ENCODE measurements around the gene ANXA9. TPM values are rescaled to one million over a fixed set of nuclear protein-coding genes. Genes with fewer than 3 reads are reported as not detected.
A peak's percentile ranks its signal among the peaks of the same experiment; 100 is the strongest.

The ANXA9 gene
- total RNA-seq (2021): not detected in 2 replicates
- percentile 9 among the genes with signal in this experiment for Bru-seq, nascent RNA
- BruChase-seq, experiment 1, labeled RNA remaining after a 2-hour chase: percentile 6 among the genes with signal in this experiment
- BruChase-seq, experiment 2, labeled RNA remaining after a 6-hour chase: percentile 15 among the genes with signal in this experiment
- long read RNA-seq, partial matches to known transcripts: 0 of 1 reads
- long read RNA-seq, other reads (novel, unspliced or antisense): 1 of 1 reads

- POLR2A ChIA-PET (ENCODE audit: low non-redundant PET): no interaction called here
- Histone ChIP-seq H3K9me3 (ENCODE audit: low read depth, low read length, poor library complexity, severe bottlenecking) (no peaks in the 10 kb centered on the region), H3K36me3 (ENCODE audit: insufficient read depth, low read length, poor library complexity, severe bottlenecking) (no peaks in the 10 kb centered on the region), H3K27ac (ENCODE audit: low read depth, low read length, poor library complexity, severe bottlenecking) (no peak within 1 kb of the TSS), H3K27me3 (replicated peaks; ENCODE audit: insufficient read depth, low read depth, low read length, poor library complexity) (no peaks in the 10 kb centered on the region), H3K4me1 (ENCODE audit: insufficient read depth, low read length, poor library complexity, severe bottlenecking) (peaks cover 23% of the 10 kb centered on the region), H3K4me3 (ENCODE audit: low read depth, low read length, poor library complexity, severe bottlenecking) (no peak within 1 kb of the TSS)
- TF ChIP-seq EZH2 (IDR thresholded peaks at IDR 0.05; ENCODE audit: borderline replicate concordance, low read depth, low read length, poor library complexity, severe bottlenecking): no peak
- TF ChIP-seq CTCF (conservative IDR thresholded peaks at IDR 0.05; ENCODE audit: low read depth, low read length): no peak
- intact Hi-C loops (cut with micrococcal nuclease; ENCODE audit: unreplicated experiment): no loop called here
- CTCF ChIA-PET: interaction anchor here (0.6 to 1.7 kb wide), 2 partner anchors 14 to 49 kb away, joined by 3 to 4 read pairs; no protein-coding TSS in a partner anchor
- no TSS peak for BruUV-seq (replicated peaks)
- DNase-seq (ENCODE audit: low spot score): no peak
These were observed at the start of gene ANXA9 for GRCh38 chr1:150981805-150982712. Gene ANXA9, plus strand, starts transcription at chr1:150982292. Its CDS starts 814 bp downstream, at chr1:150983106.

- BruUV-seq (replicated peaks): no TSS peak
- intact Hi-C loops (cut with micrococcal nuclease; ENCODE audit: unreplicated experiment): no loop called here
- Histone ChIP-seq H3K4me1 (ENCODE audit: insufficient read depth, low read length, poor library complexity, severe bottlenecking) (no peaks in the 10 kb centered on the region), H3K36me3 (ENCODE audit: insufficient read depth, low read length, poor library complexity, severe bottlenecking) (peaks cover 82% of the 10 kb centered on the region), H3K27me3 (replicated peaks; ENCODE audit: insufficient read depth, low read depth, low read length, poor library complexity) (no peaks in the 10 kb centered on the region), H3K4me3 (ENCODE audit: low read depth, low read length, poor library complexity, severe bottlenecking) (no peak overlapping the region), H3K9me3 (ENCODE audit: low read depth, low read length, poor library complexity, severe bottlenecking) (no peaks in the 10 kb centered on the region), H3K27ac (ENCODE audit: low read depth, low read length, poor library complexity, severe bottlenecking) (no peak overlapping the region)
- CTCF ChIA-PET: no interaction called here
- TF ChIP-seq EZH2 (IDR thresholded peaks at IDR 0.05; ENCODE audit: borderline replicate concordance, low read depth, low read length, poor library complexity, severe bottlenecking): no peak
- POLR2A ChIA-PET (ENCODE audit: low non-redundant PET): no interaction called here
- DNase-seq (ENCODE audit: low spot score): no peak
These were observed 37.2 kb upstream of the ANXA9 start for GRCh38 chr1:150944856-150945255.

- no peak overlapping the region for H3K4me3 ChIP-seq (ENCODE audit: low read depth, low read length, poor library complexity, severe bottlenecking)
- TF ChIP-seq CTCF (conservative IDR thresholded peaks at IDR 0.05; ENCODE audit: low read depth, low read length) (no peak), EZH2 (IDR thresholded peaks at IDR 0.05; ENCODE audit: borderline replicate concordance, low read depth, low read length, poor library complexity, severe bottlenecking) (no peak)
- H3K9me3 ChIP-seq (ENCODE audit: low read depth, low read length, poor library complexity, severe bottlenecking): no peaks in the 10 kb centered on the region
- CTCF ChIA-PET: no interaction called here
- H3K4me1 ChIP-seq (ENCODE audit: insufficient read depth, low read length, poor library complexity, severe bottlenecking): no peaks in the 10 kb centered on the region
- no TSS peak for BruUV-seq (replicated peaks)
- no peaks in the 10 kb centered on the region for H3K27me3 ChIP-seq (replicated peaks; ENCODE audit: insufficient read depth, low read depth, low read length, poor library complexity)
- intact Hi-C loops (cut with micrococcal nuclease; ENCODE audit: unreplicated experiment): no loop called here
- no peak for DNase-seq (ENCODE audit: low spot score)
- POLR2A ChIA-PET (ENCODE audit: low non-redundant PET): no interaction called here
- H3K36me3 ChIP-seq (ENCODE audit: insufficient read depth, low read length, poor library complexity, severe bottlenecking): peaks cover 57% of the 10 kb centered on the region
- H3K27ac ChIP-seq (ENCODE audit: low read depth, low read length, poor library complexity, severe bottlenecking): no peak overlapping the region
These were observed 27.4 kb upstream of the ANXA9 start for GRCh38 chr1:150954708-150955107.

All from A673 (cell line).